HG02970 (cell line): ENCODE results near the gene STARD5.

Experiments used
- ATAC-seq: cut with Tn5 transposase; IDR thresholded peaks from one replicate; pipeline ENCODE4 v1.9.1; 2021; ENCODE audit warnings: mild to moderate bottlenecking, moderate library complexity, moderate number of reproducible peaks; ENCODE audit not compliant: unreplicated experiment, low FRiP score

STARD5 gene

DNA sequence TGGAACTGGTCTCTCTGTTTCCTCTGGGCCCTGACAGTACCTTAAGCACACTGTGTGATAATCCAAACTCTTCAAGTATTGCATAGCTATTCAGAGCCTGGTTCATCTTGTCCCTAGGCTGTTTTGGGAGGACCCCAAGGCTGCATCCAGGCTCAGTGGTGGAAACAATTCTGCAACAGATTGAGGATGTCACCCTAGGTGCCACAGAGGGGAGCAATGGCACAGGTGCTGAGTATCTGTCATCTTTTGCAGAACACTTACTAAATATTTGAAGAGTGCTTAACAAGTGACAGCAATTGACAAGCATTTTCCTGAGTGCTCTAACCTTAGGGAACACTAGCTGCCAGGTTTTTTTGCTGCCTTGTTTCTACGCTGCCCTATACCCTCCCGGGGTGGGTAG is 27.8 kb downstream of the STARD5 start:
- ATAC-seq = no peak

DNA sequence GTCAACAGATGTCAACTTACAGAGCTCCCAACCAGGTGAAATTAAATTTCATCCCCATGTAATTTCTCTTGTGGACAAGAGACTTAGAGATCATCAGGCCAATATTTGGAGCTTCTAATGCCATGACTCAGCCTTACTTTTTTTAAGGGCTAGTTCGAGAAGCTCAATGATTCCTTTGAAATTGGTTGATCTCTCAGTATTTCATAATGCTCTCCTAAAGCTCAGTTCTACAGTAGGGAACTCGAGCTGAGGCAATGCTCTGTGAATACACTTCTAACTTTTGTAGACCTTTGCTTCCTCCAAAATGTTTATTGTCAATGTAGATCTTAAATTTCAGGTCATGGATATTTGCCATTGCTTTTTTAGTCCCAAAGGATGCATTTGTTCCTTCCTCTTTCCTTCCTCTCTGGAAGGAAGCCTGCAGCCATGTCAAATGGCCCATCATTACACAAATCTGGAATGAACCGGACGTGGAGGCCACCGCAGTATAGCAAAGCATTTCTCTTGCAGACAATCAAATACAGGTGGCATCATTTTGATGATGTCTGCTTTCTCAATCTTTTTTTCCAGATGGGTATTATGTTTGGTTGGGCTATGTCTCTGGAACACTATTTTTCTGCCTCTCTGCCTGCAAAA is 28.3 kb downstream of the STARD5 start:
- no peak for ATAC-seq

DNA sequence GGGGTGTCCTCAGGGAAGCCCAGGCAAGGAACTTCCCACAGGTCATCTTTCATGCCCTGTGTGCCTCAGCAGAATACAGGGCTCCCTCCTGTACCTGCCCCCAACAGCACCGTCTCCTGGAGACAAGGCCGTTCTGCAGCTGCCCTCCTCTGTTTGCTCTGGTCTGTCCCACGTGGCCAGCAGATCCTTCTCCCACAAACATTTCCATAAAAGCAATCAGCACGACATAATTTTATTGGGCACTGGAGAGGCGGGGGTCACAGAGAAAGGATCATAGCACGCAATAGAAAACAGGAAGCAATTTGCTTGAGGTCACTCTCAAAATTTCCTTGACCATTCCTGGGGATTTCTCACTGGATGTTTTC is 29.4 kb downstream of the STARD5 start:
- no peak for ATAC-seq

DNA sequence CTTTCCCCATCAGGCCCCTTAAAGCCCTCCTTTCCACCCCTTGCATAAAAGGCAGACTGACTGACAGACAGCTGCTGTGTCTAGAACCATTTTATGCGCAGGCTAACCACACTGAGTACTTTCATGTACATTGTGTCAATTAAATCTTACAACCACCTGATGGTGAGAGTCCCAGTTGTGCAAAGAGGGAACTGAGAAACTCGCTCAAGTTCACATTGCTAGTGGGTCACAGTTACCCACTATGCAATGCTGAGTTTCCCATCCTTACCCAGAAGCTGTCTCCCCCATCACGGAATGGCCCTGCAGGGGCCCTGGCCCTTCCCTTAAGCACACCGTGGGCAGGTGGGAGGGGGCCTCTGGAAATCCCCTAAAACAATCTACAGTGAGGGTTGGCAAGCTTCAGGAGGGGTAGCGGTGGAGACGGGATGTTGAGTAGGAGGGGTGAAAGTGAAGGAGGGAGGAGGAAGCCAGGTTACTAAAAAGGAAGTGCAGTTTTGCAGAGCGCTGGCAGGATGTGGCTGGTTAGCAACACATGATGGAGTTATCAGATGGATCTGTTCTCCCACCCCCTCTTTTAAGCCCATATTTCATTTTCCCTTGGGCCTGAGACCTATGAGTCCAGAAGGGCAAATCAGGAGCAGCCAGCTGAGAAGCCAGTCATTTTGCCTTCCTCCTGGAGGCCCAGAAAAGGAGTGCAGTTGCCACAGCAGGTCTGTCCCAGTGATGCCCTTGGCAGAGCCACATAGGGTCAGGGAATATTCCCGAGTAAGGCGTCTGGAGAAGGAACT is 30.0 kb downstream of the STARD5 start:
- peak; percentile 66 for ATAC-seq

DNA sequence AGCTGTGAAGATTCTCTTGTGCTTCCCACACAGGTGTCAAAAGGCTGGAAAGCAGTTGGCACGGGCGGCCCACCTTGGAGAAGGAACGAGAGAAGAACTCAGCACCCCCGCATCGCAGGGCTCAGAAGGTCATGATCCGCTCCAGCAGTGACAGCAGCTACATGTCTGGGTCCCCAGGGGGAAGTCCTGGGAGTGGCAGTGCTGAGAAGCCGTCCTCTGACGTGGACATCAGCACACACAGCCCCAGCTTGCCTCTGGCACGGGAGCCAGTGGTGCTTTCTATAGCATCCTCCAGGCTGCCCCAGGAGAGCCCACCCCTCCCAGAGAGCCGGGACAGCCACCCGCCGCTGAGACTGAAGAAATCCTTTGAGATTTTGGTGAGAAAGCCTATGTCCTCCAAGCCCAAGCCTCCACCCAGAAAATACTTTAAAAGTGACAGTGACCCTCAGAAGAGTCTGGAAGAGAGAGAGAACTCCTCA is 31.4 kb downstream of the STARD5 start:
- ATAC-seq = no peak

DNA sequence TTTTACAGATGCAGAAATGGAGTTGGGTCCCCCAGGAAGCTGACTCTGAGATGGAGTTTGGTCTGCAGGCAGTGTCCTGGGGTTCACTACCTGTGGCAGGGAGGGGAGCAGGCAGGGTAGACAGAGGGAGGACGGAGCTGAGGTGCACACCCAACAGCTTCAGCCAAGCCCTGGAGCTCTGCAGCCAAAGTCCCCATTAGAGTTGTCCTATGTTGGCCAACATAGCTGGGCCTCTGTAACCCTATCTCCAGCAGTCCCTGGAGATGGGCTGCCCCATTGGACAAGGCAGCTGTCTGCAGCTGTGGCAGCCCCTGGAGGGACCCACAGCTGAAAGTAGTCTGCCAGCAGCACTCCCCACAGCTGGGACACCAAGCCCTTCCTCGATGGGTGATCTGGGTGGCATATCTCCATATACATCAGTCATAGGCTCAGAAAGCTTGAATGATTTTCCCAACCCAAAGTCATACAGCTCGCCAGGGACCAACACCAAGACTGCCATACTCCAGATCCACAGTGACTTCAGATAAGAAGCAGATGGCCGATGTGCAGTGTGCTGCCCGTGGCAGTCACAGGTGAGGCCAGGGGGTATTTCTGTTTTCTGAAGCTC is 31.9 kb downstream of the STARD5 start:
- no peak for ATAC-seq

DNA sequence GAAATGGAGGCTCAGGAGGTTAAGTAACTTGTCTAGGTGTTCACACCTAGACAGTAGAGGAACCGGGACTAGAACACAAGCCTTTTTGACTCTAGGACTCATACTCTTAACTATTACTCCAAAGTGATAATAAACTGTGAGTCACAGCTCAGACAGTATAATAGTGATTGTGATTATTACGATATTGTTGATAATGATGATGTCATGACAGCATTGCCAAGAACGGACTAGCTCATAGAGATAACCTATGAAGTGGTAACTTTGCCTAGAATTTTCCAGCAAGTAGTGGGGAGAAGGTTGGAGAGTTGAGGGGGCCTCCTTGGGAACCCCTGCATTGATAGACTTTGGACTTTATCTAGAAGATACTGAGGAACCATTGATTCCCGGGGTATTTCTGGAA is 34.0 kb downstream of the STARD5 start:
- ATAC-seq = no peak

DNA sequence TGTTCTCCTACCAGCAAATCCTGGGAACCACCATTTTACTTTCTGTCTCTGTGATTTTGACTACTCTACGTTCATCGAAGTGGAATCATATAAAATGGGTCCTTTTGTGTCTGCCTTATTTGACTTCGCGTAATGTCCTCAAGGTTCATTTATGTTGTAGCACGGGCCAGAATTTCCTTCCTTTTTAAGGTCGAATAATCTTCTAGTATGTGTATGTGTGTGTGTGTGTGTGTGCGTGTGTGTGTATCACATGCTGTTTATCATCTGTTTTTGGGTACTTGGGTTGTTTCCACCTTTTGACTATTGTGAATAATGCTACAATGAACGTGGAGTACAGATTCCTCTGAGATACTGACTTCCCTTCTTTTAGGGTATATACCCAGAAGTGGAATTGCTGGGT is 35.3 kb downstream of the STARD5 start:
- ATAC-seq = no peak

DNA sequence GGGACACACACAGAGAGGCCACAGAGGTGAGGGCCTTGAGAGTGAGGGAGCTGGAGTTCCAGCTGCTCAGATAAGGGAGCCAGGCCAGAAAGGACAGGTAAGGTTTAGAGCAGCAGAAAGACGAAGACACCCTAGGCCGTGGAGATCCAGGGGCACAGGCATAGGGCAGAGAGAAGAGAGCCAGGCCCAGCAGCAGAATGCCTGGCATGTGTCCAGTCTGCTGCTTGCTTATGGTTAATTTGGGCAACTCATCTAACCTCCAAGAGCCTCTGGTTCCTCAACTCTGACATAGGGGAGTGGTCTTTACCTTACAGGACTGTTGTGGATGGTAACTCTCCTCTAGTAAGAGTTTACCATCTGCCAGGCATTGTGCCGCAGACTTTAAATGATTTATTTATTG is 35.9 kb downstream of the STARD5 start:
- ATAC-seq = no peak

DNA sequence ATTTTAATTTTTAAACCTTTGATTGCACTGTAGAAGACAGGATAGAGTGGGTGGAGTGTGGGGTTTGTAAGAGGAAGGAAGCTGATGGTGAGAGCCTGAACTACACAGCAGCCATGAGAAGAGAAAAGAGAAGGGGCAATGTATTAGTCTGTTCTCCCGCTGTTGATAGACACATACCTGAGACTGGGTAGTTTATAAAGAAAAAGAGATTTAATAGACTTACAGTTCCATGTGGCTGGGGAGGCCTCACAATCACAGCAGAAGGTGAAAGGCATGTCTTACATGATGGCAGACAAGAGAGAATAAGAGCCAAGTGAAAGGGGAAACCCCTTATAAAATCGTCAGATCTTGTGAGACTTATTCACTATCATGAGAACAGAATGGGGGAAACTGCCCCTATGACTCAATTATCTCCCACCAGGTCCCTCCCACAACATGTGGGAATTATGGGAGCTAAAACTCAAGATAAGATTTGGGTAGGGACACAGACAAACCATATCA is 37.3 kb downstream of the STARD5 start:
- ATAC-seq = no peak

DNA sequence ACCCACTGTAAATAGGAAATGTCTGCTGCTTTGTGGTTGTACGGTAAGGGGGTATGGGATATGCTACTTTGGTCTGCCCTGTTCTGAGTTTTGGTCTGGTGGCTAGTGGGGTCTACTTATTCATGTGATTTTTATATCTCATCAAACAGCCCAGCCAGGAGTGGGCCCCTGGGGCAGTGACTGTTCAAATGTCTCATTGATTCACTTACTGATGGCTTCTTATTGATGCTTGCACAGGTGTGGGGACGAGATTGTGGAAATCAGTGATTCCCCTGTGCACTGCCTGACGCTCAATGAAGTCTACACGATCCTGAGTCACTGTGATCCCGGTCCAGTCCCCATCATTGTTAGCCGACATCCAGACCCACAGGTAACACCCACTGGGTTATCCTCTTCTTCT is 38.5 kb downstream of the STARD5 start:
- ATAC-seq = no peak

DNA sequence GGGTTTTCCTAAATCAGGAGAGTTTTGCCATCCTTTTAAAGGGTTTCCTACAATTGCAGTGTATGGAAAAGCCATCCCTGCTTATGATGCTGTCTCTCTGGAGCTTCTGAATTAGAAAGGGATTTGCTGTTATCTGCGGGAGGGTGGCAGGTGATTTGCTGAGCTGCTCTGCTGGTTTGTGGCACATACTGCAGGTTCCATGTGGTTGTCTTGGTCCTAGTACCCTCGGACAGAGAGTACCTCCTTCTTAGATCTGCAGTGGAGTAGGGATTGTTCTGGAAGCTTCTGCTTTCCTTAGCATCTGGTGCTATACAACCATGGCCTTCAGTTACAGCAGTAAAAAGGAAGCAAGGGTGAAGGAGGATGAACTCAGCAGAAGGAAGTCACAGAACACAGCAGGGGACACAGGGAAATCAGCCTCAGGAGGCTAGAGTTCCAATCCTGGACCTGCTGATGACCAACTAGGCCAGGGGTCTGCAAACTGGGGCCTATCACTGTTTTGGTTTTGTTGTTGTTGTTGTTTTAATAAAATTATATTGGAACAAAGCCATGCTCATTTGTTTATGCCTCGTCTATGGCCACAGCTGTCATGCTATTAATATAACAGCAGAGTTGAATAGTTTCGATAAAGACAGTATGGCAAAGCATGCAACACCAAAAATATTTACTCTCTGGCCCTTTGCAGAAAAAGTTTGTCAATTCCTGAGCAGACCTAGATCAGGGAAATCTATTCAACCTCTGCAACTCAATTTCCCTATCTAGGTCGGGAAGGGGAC is 39.5 kb downstream of the STARD5 start:
- no peak for ATAC-seq

DNA sequence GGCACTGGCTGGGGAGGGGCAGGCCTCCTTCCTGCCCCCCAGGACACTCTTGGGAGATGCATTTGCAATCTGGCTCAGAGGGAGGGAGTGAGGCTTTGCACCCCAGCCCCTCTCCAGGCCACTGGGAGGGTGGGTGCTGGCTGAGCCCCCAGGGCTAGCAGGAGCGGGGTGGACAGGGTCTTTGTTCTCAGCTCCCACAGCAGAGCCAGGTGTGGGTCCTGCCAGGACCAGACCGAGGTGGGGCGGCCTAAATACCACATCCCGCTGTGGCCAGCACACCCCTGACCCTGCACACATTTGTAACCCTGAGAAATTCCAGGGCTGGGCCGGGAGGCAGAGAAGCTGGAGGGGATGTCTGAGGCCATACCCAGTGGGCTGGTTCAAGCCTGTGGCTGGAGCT is 41.0 kb downstream of the STARD5 start:
- ATAC-seq = no peak

DNA sequence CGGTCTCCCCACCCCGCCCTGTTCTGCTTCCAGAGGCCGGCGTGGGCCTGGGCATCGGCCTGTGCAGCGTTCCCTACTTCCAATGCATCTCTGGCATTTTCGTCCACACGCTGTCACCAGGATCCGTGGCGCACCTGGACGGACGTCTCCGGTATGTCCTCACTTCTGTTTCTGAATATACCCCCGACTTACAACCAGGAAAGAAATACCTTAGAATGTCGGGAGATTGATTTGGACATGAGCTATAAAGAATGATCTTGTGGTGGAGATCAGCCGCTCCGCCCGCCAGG is 41.4 kb downstream of the STARD5 start:
- ATAC-seq = no peak

DNA sequence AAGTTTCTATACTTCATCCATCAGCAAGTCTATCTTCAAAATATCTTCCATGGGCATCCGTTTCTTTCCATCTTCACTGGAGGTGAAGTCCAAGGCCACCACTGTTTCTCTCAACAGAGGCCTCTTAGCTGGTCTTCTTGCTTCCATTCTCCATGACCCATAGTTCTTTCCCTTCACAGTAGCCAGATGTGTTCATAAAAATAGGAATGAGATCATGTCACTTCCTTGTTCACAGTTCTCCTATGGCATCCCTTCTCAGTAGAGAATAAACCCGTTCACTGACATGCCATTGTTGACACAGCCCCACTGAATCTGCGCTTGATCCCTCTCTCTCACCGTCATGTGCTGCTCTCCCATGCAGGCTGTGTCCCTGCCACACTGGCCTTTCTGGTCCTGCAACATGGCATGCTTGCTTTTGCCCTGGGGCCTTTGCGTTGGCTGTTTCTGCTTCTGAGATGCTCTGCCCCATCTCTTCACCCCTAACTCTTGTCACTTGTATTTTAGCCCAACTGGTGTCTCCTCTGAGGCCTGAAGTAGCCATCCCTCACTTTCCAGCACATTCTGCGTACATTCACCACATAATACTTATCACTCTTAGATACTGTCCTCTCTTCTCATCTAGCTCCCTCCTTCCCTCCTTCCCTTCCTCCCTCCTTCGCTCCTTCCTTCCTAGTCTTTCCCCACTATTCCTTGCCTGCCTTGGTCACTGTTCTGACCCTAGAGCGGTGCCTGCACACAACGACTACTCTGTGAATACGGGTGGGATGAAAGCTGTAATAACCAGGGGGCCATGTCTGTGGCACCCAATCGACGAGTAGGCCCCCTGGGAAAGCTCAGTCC is 42.0 kb downstream of the STARD5 start:
- no peak for ATAC-seq

DNA sequence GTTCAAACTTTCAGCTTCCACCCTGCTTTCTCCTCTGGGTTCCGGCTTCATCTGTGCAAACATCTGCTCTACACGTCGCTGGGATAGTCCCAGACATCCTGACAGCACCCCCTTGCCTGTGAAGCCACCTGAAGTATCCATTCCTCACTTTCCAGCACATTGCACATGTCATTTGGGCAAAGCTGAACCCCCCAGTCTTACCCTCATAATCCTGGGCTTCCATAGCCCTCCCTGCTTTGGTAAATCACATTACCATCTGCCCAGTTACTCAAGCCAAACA is 42.5 kb downstream of the STARD5 start:
- ATAC-seq = no peak

DNA sequence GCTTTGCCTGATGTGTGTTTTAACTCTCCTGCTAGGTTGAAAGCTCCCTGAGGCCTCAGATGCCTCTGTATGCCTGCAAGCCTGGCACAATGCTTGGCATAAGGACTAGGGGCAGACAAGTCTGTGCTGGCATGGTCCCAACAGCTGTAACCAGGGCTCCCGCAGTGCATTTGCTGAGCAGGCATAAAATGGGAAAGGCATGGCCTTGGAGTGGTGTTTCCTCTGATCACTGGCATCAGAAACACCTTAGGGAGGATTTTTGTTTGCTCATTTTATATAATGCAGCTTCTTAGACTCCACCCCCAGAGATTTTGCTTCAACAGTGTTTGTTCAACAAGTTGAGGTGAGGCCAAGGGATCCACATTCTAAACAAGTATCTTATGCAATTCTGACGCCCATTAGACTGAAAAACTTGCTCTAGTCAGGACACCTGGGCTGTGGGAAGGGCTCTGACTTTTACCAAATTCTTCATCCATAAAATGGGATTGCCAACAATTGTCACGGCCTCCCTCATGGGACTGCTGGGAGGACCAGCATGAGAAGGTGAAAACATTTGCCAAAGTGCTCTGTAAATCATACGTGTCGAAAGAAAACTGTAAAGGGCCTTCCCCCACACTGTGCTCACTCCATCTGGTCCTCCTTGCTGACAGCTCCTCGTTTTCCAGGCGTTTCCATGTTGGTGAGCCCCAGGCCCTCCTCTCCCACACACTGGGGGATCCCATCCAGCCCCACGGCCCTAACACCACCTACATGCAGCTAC is 43.1 kb downstream of the STARD5 start:
- ATAC-seq = no peak

DNA sequence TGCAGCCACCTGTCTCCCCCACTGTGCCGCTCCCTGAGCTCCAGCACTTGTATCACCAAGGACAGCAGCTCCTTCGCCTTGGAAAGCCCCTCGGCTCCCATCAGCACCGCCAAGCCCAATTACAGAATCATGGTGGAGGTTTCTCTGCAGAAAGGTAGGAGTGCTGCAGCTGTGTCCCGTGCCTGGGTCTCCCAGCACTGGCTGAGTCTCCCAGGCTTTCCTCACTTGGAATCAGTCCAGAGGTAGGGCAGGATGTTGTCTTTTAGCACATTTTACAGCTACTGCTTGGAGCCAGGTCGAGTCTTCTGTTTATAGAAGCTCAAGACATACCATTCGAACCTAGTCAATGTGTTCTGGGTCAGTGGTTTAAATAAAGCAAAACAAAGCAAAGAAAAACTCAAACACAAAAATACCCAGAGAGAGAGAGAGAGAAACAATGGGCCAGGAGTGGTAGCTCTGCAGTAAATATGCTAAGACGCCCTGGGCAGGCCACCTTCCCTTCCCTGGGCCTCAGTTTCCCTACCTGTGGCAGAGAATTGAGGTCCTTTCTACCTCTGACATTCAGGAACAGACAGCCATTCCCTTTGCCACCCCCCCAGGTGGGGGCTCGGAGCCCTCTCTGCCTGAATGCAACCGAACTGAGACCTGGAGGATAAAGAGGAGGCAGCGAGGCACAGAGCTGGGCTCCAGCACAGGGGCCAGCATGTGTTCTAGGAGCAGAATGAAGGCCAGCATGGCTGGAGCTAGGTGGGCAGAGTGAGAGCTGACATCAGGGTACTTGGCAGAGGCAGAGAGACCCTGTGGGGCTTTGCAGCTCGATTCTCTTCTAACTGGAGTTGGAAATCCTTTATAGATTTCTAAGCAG is 44.1 kb downstream of the STARD5 start:
- ATAC-seq = no peak
